ENCODE measurements around the gene PDILT.
A peak's percentile ranks its signal among the peaks of the same experiment; 100 is the strongest.

Gene PDILT

DNA sequence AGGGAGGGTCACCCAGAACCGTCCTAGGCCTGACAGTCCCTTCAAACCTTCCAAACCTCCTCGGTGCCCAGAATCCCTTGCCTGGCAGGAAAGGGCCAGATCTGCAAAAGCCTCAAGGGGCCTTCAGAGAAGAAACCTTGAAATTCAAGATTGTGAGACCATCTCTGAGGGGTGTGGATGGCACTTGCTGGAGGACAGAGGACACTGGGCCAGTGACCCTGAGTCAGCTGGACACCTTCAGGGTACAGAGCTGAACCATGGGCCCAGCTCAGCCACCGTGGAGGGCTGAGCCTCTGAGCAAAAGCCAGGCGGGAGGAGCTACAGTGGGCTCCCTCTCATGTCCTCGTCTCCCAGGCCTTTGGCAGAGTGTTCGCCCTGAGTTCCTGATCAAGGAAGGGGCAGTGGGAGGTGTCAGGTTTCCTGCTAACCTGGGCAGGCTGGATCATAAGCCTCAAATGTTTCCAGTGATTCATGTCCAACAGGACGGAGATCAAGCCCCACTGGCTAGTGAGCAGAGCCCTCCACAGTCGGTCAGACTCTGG, 3.0 kb downstream of the PDILT start:
- DNase-seq, result no peak

DNA sequence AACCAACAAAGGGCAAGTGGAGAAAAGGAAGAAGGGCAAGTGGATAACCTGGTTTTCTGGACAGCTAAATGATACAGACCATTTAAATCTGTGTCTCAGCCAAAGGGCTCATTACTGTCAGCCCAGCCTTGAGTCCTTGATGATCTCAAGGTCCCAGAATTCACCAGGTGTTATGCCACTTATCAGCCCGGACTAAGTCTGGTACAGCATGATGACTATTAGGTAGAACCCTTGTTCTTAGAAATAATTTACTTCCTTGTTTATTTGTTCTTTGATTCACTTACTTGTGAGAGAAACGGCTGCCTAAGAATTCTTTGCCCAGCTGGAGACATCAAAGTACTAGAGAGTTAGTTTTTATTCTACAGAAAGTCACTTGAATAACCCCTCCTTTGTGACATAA, 3.5 kb downstream of the PDILT start:
- DNase-seq, result no peak

DNA sequence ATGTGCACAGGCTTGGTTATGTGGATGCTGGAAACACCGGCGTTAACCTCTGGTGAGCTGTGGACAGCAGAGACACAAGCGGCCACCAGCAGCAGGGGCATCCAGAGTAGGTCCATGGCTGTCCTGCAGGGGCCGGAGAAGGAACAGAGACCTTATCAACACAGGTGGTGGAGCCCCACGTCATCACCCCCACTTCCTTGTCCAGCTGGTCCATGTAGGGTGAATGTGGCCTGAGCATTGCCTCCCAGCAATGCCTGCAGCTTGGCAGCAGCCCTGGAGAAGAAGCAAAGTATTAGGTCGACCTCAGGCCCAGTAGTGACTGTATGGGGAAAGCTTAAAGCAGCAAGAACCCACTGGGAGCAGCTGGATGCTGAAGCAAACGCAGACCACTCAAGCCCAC, 5.4 kb downstream of the PDILT start:
- no peak for DNase-seq

DNA sequence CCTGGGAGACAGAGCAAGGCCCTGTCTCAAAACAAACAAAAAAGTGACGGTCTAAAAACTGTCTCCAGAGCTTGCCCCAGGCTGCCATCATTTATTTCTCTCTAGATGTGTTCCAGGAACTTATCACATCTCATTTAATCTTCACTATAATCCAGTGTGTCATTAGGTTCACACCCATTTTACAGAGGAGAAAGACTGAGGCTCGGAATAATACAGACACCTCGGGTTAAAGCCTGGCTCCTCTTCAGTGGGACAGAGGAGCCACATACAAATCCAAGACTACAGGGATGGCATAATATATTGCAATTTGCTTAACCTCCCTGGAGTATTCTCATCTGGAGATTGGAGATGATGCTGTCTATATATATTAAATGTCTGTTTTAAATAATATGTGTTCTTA, 5.9 kb downstream of the PDILT start:
- no peak for DNase-seq

DNA sequence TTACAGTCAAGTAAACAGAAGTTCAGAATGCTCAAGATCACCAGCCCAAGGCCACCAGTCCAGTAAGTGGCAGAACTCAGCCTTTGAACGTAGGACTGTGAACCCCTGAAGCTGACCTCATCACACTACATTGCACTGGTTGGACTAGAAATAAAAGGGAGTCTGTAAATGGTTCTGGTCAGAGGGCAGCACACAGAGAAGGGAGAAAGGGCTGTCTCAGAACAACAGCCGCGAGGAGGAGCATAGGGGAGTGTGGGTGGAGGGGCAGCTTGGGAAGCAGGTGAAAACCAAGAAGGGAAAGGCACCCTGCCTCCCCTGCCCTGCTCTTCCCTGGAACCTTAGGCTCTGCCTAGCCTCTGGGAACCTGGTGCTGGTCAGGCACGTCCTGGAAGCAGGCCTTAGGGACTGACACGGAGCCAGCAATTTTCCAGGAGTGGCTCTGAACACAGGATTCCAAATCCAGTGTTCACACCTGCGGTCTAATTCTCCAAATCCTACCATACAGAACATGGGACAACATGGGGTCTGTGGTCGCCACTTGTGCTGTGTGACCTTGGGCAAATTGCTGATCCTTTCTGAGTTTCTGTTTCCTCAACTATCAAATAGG, 7.0 kb downstream of the PDILT start:
- no peak for DNase-seq

DNA sequence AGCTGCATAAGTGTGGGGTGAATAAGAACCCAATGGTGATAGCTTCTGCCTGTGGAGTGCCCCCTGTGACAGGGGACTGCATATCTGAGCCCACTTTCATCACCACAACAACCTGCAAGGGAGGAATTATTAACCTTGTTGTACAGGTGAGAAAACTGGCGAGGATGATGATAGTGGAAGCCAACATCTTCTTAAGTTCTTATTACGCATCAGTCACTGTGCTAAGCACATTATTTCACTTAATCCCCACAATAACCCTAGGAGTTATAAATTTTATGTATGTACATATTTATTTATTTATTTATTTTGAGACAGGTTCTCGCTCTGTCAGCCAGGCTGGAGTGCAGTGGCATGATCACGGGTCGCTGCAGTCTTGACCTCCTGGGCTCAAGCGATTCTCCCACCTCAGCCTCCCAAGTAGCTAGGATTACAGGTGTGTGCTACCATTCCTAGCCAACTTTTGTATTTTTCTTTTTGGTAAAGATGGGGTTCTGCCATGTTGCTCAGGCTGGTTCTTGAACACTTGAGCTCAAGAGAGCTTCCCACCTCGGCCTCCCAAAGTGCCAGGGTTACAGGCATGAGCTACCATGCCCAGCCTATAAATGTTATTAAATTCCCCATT, 7.6 kb downstream of the PDILT start:
- no peak for DNase-seq

DNA sequence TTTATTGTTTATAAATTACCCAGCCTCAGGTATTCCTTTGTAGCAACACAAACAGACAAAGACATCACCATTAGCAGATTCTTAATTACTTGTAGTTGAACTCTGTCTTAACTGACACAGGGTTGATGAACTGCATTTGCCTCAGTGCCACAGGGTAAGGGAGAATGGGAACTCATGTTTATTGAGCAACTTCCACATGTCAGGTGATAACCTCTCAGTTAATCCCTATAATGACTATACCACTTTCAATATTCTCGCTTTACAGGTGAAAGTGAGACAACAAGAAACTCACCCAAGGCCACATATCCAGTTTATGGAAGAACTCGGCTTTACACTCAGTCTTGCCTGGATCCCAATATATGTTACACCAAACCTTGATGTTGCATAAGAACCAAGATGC, 8.6 kb downstream of the PDILT start:
- DNase-seq, result no peak

DNA sequence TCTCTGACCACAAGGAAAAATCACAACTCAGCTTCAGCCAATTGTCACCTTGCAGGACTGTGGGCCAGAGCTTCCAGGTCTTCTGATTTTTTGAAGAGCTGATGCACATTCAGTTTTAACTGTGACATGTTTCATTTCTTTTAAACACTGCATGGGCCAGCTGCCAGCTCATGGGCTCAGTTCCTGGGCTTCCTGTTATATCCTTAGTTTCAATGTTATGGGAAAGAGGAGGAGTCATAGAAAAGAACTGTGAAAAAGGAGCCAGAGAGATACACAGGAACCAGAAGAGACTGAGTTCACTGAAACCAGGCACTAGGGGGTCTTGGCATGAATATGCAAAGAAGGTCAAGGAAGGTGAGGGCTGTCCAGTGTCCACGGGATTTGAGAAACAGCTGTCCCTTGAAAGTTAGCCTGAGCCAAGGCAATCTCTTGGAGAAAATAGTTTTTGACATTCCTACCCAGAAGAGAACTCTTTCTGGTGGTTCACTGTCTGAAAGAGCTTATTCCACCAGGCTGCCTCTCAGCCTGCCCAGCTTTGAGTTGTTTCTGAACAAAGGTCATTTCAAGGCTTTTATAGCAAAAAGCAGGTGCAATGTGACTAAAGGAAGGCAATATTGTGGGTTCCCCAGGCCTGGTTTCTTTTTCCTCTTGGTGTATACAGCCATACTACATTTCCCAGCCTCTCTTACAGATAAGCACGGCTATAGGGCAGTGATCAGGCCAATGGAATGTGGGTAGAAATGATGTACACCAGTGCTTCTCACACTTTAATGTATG, 10.5 kb downstream of the PDILT start:
- no peak for DNase-seq

DNA sequence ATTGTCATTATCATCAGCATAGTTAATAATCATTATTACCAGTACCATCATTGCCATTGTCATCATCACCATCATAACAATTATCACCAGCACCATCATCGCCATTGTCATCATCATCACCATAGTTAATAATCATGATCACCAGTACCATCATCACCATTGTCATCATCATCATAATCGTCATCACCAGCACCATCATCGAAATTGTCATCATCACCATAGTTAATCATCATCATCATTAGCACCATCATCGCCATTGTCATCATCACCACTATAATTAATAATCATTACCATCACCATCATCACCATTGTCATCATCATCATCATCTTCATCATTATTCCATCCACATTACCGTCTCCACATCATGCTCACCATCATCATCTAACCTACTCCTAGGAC, 13.5 kb downstream of the PDILT start:
- DNase-seq, result no peak

DNA sequence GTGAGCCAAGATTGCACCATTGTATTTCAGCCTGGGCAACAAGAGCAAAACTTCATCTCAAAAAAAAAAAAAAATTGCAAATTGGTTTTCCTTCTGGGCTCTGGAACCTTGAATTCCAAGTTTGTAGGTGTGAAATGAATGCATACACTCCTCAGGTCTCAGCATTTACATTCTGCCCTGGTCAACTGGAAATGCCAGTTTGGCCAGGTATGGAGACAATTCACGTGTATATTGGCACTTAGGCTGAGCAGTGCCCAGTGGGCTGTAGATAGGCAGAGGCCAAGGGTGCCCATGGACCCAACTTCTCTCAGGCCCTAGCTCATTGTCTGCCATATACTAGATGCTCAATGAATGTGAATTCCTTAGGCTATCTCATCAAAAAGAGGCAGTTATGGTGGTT, 15.7 kb downstream of the PDILT start:
- DNase-seq, result no peak

DNA sequence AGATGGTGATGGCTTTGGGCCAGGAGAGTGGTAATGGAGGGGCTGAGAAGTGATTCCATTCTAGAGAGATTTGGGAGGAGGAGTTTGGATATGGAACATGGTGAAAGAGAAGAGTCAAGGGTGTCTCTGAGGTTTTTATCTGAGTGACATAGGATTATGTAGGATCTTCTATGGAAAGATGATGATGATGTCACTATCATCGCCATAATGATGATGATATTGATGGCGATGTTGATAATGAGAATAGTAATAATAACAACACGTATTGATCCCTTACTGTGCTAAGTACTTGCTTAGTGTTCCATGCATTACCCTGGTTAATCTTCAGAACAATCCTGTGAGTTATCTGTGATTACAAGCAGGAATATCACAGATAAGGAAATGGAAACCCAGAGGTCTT, 16.6 kb downstream of the PDILT start:
- no peak for DNase-seq

DNA sequence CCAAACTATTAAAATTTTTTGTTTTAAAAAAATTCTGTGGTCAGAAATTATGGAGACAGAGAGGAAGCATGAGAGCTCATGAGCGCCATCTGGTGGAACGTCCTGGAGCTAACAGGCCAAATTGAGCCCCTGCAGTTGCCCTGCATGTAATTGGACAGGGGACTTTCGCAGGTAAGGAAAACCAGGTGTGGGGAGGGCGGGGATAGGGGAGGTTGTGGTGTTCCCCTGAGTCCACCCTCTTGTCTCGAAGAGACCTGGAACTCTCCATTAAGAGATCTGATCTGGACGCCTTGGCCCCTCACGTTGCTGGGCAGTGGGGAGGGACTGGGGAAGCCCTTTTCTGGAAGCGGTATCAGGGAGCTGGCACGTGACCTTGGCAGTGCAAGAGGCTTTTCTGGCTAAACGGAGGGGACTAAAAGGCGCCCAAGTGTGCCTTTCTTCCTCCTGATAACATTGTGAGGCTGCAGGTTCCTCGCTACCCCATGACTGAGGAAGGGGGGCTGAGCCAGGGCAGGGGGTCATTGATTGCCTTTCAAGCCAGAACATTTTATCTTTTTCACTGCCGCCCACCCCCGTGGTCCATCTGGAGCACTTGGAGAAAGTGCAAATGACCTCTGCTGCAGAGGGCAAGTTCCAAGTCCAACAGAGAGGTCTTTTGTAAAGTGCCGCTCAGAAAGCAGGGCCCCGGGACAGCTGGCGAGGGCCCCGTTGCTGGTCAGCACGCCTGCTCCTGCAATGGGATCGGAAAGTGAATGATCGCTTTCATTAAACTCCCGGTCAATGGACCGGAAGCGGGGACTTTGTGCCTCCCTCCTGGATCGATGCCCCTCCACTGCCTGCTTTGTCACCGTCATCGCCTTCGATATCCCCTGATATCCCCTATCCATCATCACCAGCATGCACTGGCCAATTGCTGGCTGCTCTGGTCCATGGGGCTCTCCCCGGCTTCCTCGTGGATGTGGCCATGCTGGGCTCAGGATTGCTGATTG, 18.4 kb downstream of the PDILT start:
- DNase-seq, result peak; percentile 13

DNA sequence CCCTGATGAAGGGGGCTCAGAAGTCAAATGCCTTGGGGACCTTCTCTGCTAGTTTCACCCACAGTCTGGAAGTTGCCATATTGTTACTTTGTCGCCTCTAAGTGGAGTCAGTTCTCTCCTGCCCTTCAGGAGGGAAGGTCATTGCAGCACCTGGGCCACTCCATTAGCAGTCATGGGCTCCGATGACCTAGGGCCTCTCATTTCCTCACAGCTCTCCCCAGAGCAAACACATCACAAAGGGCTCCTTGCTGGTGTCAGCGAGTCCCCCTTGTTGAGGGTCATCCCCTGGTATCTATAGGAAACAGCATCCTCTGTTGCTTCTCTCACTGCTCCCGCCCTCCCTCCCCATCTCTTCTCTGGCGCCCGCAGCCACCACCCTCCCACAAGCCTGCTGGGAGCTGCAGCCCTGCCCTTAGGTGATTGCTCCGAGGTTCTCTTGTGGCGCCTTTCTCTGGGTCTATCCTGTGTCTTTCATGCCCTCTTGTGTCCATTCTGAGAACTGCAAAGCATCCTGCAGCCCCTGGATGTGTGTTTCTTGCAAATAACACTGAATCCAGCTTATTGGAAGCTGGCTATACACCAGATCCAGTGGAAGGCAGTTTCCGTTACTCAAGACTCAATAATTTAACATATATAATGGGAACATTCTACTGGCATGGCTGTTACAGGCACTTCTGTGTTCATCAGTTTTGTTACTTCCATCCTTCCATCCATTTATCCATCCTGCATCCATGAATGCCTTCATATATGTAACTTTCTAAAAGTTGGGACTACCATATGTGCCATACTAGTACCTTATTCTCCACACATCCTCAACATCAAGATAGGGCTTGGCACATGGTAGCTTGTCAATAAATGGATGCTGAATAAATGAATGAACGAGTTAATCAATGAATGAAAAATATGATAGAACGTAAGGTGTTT, 21.2 kb downstream of the PDILT start:
- peak; percentile 6 for DNase-seq

DNA sequence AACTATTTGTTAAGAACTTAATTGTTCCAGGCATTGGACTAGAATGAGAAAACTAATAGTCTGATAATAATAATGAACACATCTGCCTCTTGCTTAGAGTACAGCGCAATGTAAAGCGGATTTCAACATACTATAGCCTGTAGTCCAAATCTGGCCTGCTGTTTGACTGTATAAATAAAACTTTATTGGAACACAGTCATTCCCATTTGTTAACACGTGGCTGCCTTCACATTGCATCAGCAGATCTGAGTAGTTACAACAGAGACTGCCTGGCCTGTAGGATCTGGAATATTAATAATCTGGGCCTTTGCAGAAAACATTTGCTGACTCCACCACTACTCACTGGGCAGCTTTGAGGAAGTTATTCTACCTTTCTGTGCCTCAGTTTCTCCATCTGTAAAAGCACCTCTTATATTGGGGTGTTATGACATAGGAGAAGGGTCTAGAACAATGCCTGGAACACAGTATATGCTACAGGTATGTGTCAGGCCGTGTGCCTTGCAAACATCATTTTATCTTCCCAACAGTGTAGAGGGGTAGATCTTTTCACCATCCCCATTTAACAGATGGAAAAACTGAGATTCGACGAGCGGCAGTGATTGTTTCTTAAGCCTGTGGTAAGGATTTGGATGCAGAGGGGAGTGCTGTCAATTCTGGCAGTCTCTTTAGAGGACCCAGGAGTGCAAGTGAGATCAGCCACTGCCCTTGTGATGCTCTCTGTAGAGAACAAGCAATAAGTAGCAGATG, 22.2 kb downstream of the PDILT start:
- no peak for DNase-seq

DNA sequence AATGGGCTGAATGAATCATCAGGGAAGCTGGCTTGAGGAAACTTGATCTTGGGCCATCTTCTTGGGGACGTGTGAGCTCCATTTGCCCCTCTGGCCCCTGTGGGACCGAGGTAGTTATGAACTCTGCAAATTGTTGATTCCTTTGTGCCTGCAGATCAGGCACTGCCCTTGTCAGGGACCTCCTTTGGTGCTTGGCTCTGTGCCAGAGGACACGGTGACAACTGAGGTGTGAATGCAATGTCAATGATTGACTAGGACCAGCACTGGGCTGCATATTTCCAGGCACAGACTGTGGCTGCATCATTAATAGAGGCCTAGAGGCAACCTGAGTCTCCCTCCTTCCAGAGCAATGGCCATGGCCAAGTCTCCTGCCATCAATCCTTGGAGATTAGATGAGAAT, 23.8 kb downstream of the PDILT start:
- DNase-seq, result no peak

DNA sequence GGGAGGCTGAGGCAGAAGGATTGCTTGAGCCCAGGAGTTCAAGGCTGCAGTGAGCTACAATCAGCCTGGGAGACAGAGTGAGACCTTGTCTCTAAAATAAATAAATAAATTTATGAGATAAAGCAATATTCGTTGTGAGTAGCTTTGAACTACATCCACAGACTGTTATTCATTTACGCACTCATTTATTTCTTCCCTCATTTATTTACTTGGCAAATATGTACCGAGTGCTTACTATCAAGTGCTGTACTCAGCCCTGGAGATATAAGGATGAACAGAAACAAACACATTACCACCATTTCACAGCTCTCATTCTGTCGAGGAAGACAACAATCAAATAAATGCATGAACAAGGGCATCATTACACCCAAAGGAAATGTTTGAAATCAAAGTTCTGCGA, 27.4 kb downstream of the PDILT start:
- no peak for DNase-seq

DNA sequence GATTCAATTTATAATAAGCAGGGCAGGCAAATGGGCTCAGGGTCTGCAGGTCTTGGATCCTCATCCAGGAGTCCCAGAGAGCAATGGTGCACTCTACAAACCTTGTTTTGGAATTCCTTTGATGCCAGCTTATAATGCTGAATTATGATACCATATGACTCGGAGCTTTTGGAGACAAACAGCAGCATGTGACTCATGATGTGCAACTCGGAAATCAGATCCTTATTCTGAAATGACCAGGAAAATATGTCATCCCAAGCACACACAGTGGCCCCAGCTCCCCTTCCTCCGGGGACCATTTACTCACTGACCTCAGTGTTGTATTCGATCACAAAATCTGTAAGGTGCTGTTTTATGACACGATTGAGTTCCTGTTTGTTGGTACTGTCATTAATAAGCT, 31.8 kb downstream of the PDILT start:
- DNase-seq, result no peak

DNA sequence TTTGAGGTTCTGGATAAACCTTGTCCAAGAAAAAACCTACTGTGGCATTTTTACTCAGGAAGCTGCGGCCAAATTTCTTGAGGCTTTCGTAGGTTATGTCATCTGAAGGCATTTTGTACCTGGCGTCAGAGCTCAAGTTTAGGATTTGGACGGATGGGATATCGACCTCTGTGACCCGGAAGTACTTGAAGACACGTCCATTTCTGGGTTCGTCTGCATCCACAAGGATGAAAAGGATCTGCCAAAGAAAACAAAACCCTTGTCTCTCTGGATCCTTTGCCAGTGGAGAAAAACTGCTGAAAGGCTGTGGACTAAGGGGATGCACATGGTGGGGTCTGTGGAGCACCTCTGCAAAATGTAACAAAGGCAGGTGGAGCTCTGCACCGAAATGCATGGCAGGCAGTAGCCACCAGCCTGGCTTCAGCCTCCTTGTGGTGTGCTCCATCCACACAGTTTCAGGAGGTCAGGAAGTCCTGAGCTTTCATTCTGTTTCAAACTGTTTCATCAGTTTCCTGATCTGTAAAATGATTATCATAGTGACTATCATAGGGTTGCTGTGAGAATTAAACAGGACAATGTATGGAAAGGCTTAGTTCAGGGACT, 35.0 kb downstream of the PDILT start:
- no peak for DNase-seq

DNA sequence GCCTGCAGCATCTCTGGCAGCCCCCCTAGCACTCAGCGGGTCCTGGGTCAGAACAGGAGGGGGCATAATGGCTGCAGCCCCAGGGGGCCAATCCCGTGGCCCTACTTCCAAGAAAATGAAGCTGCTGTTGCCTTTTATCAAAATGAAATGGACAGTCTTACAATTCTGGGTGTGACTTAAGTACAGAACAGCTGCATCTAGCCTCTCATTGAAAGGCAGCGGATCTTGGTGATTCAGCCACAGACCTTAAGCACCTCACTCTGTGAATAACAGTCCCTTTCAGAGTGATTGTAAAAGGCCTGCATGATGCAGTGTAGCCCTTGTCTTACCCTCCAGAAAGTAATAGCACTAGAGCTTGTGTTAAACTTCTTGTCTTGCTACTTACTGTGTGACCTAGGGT, 40.5 kb downstream of the PDILT start:
- no peak for DNase-seq

DNA sequence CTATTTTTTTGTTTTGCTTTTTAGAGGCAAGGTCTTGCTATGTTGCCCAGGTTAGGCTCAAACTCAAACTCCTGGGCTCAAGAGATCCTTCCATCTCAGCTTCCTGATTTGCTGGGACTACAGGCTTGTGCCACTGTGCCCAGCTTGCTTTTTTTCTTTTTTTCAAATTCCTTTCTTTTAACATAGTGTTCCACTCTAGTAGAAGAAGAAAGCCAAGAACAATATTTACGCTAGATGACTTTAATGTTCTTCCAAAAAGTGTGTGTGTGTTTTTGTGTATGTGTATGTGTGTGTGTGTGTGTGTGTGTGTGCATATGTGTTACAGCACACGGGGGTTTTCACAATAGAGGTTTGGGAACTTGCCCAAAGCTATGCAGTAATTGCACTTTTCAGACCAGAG, 41.3 kb downstream of the PDILT start:
- DNase-seq, result no peak

DNA sequence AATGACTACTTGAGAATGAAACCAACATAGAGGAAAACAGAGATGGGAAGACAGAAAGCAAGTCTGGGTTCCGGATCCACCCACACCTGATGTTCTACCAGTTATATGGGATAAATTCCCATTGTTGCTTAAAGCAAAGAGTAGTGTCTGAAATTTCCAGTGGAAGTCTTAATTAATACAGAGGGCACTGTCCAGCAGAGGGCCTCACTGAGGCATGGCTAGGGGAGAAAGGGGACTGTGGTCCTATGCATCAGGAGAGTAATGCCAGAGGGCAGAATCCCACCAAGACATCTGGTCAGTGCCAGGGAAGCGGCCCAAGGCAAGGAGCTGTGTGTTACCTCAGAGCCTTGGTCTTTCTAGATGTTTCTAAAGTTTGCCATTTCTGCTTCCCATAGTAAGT, 44.5 kb downstream of the PDILT start:
- no peak for DNase-seq
